AG04450 (cell line): ENCODE results near the gene SHB. TPM values are rescaled to one million over a fixed set of nuclear protein-coding genes. Genes with fewer than 3 reads are reported as not detected.

ENCODE experiments used
- CTCF ChIA-PET: fragments of 300-600, 350-600 bp; formaldehyde crosslinking; extraction: SDS; loops from one replicate; lab custom pipeline; 2022; ENCODE audit warnings: antibody characterized with exemption, inconsistent platforms; lab: Charles Lee
- POLR2A ChIA-PET: fragments of 350-600 bp; formaldehyde crosslinking; extraction: SDS; loops from one replicate; lab custom pipeline; 2021; ENCODE audit warnings: antibody characterized with exemption, inconsistent platforms; lab: Yijun Ruan, JAX
- DNase-seq: peaks from one replicate; pipeline ENCODE4 v3.0.0-alpha.2; 2011; ENCODE audit warnings: low read depth, low spot score
- H3K27ac ChIP-seq: one replicate; pipeline ENCODE4 v1.5.1; 2012; ENCODE audit warnings: low read depth, low read length, control low read depth
- H3K27me3 ChIP-seq: one replicate; pipeline ENCODE4 v1.6.0; 2012; ENCODE audit warnings: low read length; ENCODE audit not compliant: control insufficient read depth, insufficient read depth
- H3K4me3 ChIP-seq: 2 replicates; pipeline ENCODE4 v1.5.1; 2011; ENCODE audit warnings: mild to moderate bottlenecking, low read depth, low read length, control low read depth
- H3K9me3 ChIP-seq: 2 replicates; pipeline ENCODE4 v1.5.1; 2012; ENCODE audit warnings: low read length; ENCODE audit not compliant: control insufficient read depth, insufficient read depth
- polyA plus RNA-seq: library from polyadenylated mRNA; depleted of rRNA; stranded (reverse); fragments of >200 nt; gene quantifications from 2 replicates; pipeline ENCODE4 v1.2.3, GENCODE V29; 2011
- TF ChIP-seq, protein P1 (sequence below): IDR thresholded peaks from 2 replicates; pipeline ENCODE4 v1.5.1; 2011; ENCODE audit warnings: low read depth, low read length, control low read depth, inconsistent platforms

SHB gene
- polyA plus RNA-seq, 1 experiment, result 16.7 TPM

DNA sequence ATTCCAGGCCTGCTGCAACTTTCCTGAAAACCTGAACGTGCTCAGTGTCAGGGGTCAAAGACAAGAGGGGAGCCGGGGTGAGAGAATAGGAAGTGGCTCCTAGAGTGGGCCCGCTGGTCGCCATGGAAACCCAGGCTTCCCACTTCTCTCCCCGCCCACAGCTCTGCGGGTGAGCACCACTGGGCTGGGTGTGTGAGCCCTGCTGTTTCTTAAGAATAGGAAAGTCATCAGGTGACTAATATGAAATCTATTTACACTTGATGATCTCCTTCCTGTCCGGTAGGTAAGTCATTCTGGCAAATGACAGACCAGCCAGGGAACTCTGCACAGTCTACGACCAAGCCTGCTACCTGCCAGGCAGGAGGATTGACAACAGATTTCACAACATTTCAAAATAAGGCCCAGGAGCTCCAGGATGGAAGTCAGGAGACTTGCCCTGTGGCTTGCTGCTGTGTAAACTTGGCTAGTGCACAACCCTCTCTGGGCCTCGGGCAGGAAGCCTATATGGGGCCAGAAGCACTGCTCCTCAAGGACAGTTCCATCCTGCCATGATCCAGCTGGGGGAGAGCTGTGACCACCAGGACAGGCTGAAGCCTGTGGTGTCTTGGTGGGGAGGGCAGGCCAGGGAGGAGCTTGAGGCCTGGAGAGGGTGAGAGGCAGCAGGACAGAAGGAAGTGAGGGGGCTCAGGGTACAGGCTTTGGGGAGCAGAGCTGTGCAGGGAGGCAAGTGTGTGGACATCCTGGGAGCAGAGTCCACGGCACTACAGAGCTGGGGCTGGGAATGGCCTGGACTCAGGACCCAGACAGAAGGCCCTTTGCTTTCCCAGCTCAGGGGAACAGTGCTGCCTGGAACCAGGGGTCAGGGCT, 60.6 kb downstream of the SHB start:
- Histone ChIP-seq H3K4me3 (no peak overlapping the region), H3K27me3 (no peaks in the 10 kb centered on the region), H3K27ac (peak overlapping the region; percentile 90), H3K9me3 (no peaks in the 10 kb centered on the region)
- POLR2A ChIA-PET, result interaction anchor here (0.9 to 1.9 kb wide), 5 partner anchors 8 to 29 kb away, joined by 3 to 10 read pairs (median 5); no protein-coding TSS in a partner anchor
- TF ChIP-seq, protein P1, sequence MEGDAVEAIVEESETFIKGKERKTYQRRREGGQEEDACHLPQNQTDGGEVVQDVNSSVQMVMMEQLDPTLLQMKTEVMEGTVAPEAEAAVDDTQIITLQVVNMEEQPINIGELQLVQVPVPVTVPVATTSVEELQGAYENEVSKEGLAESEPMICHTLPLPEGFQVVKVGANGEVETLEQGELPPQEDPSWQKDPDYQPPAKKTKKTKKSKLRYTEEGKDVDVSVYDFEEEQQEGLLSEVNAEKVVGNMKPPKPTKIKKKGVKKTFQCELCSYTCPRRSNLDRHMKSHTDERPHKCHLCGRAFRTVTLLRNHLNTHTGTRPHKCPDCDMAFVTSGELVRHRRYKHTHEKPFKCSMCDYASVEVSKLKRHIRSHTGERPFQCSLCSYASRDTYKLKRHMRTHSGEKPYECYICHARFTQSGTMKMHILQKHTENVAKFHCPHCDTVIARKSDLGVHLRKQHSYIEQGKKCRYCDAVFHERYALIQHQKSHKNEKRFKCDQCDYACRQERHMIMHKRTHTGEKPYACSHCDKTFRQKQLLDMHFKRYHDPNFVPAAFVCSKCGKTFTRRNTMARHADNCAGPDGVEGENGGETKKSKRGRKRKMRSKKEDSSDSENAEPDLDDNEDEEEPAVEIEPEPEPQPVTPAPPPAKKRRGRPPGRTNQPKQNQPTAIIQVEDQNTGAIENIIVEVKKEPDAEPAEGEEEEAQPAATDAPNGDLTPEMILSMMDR, result no peak
- peak; percentile 56 for DNase-seq
- CTCF ChIA-PET, result interaction anchor here (1.0 kb wide), 1 partner anchor 58 kb away, joined by 3 read pairs; no protein-coding TSS in a partner anchor

DNA sequence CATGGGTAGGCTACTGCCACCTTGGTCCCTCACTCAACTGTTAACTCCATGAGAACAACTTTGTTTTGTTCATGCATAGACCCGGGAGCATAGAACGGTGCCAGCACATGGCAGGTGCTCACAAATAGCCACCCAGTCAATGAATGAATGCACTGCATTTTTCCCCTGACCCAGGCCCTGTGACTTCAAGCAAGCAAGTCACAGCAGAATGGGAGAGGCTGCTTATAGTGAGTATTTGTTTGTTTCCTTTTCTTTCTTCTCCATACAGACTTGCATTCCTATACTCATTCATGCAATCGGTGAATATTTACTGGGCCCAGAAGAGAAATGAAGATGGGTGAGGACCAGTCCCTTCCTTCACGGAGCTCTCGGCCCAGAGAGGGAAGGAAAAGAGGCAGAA, 62.0 kb downstream of the SHB start:
- H3K4me3 ChIP-seq, result no peak overlapping the region
- no peak for DNase-seq
- no peaks in the 10 kb centered on the region for H3K27me3 ChIP-seq
- ChIA-PET CTCF (no interaction called here), POLR2A (no interaction called here)
- no peak overlapping the region for H3K27ac ChIP-seq
- TF ChIP-seq, protein P1, result no peak
- H3K9me3 ChIP-seq, result no peaks in the 10 kb centered on the region

DNA sequence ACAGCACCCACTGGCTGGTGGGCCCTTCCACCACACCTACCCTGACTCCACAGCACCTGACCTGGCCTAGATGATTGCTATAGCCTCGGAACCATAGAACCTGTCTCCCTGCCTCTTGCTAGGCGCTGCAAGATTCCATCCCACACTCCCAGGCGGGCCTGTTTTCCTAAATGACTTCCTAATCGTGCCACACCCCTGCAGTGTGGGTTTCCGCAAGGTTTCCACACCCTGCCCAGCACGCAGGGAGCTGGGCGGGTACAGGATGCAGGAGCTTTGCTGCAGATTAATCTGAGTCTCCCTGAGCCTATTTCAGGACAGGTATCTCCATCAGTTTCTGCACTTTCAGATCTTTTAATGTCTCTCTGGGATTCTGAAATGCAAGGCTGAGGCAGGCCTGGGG, 62.9 kb downstream of the SHB start:
- TF ChIP-seq, protein P1, result no peak
- Histone ChIP-seq H3K27ac (no peak overlapping the region), H3K4me3 (no peak overlapping the region), H3K9me3 (no peaks in the 10 kb centered on the region), H3K27me3 (no peaks in the 10 kb centered on the region)
- ChIA-PET POLR2A (no interaction called here), CTCF (no interaction called here)
- no peak for DNase-seq

DNA sequence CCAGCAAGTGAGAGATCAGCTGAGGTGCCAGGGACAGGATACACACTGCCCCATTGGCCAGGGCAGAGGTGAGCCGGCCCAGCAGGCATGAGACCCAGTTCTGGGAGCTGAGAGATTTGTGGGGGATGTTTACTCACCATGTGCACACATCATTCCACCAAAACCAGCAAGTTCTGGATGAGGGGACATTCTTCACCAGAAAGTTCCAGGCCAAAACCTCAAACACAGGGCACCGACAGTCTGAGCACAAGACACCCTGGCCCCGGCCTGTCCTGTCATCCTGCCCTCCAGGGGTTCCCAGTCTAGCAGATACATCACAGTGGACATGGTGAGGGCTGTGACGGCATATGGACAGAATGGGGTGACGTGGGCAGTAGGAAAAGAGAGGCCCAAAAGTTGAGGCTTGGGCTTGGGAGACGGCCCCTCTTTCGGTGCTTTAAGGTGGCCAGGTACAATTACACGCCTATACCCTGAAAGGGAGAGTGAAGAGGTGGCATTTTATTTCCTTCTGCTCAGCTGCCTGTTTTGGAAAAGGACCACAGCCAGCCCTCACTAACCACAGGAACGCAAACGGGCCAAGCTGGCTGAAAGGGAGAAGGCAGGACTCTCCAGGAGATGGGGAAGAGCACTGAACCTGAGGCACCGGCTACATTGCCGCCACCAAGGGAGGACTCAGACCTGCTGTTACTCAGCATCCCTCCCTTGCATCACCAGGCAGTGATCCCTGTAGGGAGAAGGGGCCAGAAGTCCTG, 64.0 kb downstream of the SHB start:
- ChIA-PET POLR2A (no interaction called here), CTCF (no interaction called here)
- no peak overlapping the region for H3K27ac ChIP-seq
- H3K9me3 ChIP-seq, result no peaks in the 10 kb centered on the region
- H3K4me3 ChIP-seq, result no peak overlapping the region
- no peak for DNase-seq
- H3K27me3 ChIP-seq, result no peaks in the 10 kb centered on the region
- TF ChIP-seq, protein P1, result no peak
